ENCODE measurements around the gene GIMAP1.
"Not testable (repeated sequence)": the region's sequence is repeated elsewhere in the genome, so short reads cannot be mapped to it uniquely, and the experiment has no call there.

GIMAP1 gene

GRCh38 chr7:150716368-150716767 lies at the start of gene GIMAP1:
TSS of gene GIMAP1 (plus strand) at chr7:150716613. CDS start at chr7:150719048, 2,435 bp downstream.
- in situ Hi-C loops (cut with MboI; ENCODE audit: low sequenced_read_pairs), result no loop called here

- in situ Hi-C loops (cut with MboI; ENCODE audit: low sequenced_read_pairs), result no loop called here
Measured at GRCh38 chr7:150668472-150668911, 47.9 kb upstream of the GIMAP1 start.

GRCh38 chr7:150668977-150669376 lies 47.4 kb upstream of the GIMAP1 start:
- in situ Hi-C loops (cut with MboI; ENCODE audit: low sequenced_read_pairs), result no loop called here

GRCh38 chr7:150671798-150672585 lies 44.4 kb upstream of the GIMAP1 start:
- in situ Hi-C loops (cut with MboI; ENCODE audit: low sequenced_read_pairs), result not testable (repeated sequence)

GRCh38 chr7:150675714-150676113 lies 40.7 kb upstream of the GIMAP1 start:
- in situ Hi-C loops (cut with MboI; ENCODE audit: low sequenced_read_pairs), result no loop called here

- in situ Hi-C loops (cut with MboI; ENCODE audit: low sequenced_read_pairs), result not testable (repeated sequence)
Measured at GRCh38 chr7:150676276-150676675, 40.1 kb upstream of the GIMAP1 start.

GRCh38 chr7:150676854-150677253 lies 39.6 kb upstream of the GIMAP1 start:
- in situ Hi-C loops (cut with MboI; ENCODE audit: low sequenced_read_pairs), result not testable (repeated sequence)

- in situ Hi-C loops (cut with MboI; ENCODE audit: low sequenced_read_pairs), result not testable (repeated sequence)
Measured at GRCh38 chr7:150678601-150679000, 37.8 kb upstream of the GIMAP1 start.

GRCh38 chr7:150680364-150680763 lies 36.0 kb upstream of the GIMAP1 start:
- in situ Hi-C loops (cut with MboI; ENCODE audit: low sequenced_read_pairs), result not testable (repeated sequence)

GRCh38 chr7:150685219-150686029 lies 31.0 kb upstream of the GIMAP1 start, which contains the start of gene GIMAP2:
TSS of gene GIMAP2 (plus strand) at chr7:150685706. CDS start at chr7:150687060, 1,354 bp downstream.
- in situ Hi-C loops (cut with MboI; ENCODE audit: low sequenced_read_pairs), result no loop called here

- in situ Hi-C loops (cut with MboI; ENCODE audit: low sequenced_read_pairs), result no loop called here
Measured at GRCh38 chr7:150686030-150686631, 30.3 kb upstream of the GIMAP1 start.

GRCh38 chr7:150688630-150689029 lies 27.8 kb upstream of the GIMAP1 start:
- in situ Hi-C loops (cut with MboI; ENCODE audit: low sequenced_read_pairs), result no loop called here

- in situ Hi-C loops (cut with MboI; ENCODE audit: low sequenced_read_pairs), result no loop called here
Measured at GRCh38 chr7:150695654-150696053, 20.8 kb upstream of the GIMAP1 start.

GRCh38 chr7:150703209-150703608 lies 13.2 kb upstream of the GIMAP1 start:
- in situ Hi-C loops (cut with MboI; ENCODE audit: low sequenced_read_pairs), result no loop called here

- in situ Hi-C loops (cut with MboI; ENCODE audit: low sequenced_read_pairs), result no loop called here
Measured at GRCh38 chr7:150715293-150715692, 1.1 kb upstream of the GIMAP1 start.

GRCh38 chr7:150715738-150716137 lies 675 bp upstream of the GIMAP1 start:
- in situ Hi-C loops (cut with MboI; ENCODE audit: low sequenced_read_pairs), result no loop called here

- in situ Hi-C loops (cut with MboI; ENCODE audit: low sequenced_read_pairs), result no loop called here
Measured at GRCh38 chr7:150716939-150717338, 526 bp downstream of the GIMAP1 start.

GRCh38 chr7:150717814-150718420 lies 1.5 kb downstream of the GIMAP1 start:
- in situ Hi-C loops (cut with MboI; ENCODE audit: low sequenced_read_pairs), result no loop called here

GRCh38 chr7:150719436-150719835 lies 3.0 kb downstream of the GIMAP1 start:
- in situ Hi-C loops (cut with MboI; ENCODE audit: low sequenced_read_pairs), result no loop called here

GRCh38 chr7:150719960-150720891 lies 3.8 kb downstream of the GIMAP1 start:
- in situ Hi-C loops (cut with MboI; ENCODE audit: low sequenced_read_pairs), result no loop called here

Measured in HL-60/S4 treated with retinoic acid at 250 ng/mL for 4 days and 3 days (cell line).